ACC112 (cell line): ENCODE measurements around the gene SCAMP4.
A peak's percentile ranks its signal among the peaks of the same experiment; 100 is the strongest.

Experiments used
- H2AFZ ChIP-seq: fragments of 200-600 bp; sonication (generic); one replicate; pipeline ENCODE4 v1.6.0; 2017; ENCODE audit warnings: antibody characterized with exemption, low read length; ENCODE audit not compliant: unreplicated experiment
- H3K27ac ChIP-seq: fragments of 200-600 bp; sonication (generic); 2 replicates; pipeline ENCODE4 v1.5.1; 2014; ENCODE audit warnings: low read depth, mild to moderate bottlenecking, antibody characterized with exemption, low read length, moderate library complexity
- H3K27me3 ChIP-seq: fragments of 200-600 bp; sonication (generic); 2 replicates; pipeline ENCODE4 v1.6.1; 2014; ENCODE audit warnings: mild to moderate bottlenecking, antibody characterized with exemption, low read length, moderate library complexity, mixed read lengths; ENCODE audit not compliant: insufficient read depth
- H3K36me3 ChIP-seq: fragments of 200-600 bp; sonication (generic); 2 replicates; pipeline ENCODE4 v1.6.1; 2016; ENCODE audit warnings: mild to moderate bottlenecking, antibody characterized with exemption, low read length, moderate library complexity, mixed read lengths; ENCODE audit not compliant: insufficient read depth
- H3K4me1 ChIP-seq: fragments of 200-600 bp; sonication (generic); one replicate; pipeline ENCODE4 v1.6.1; 2016; ENCODE audit warnings: low read length, mixed read lengths; ENCODE audit not compliant: insufficient read depth, unreplicated experiment, control insufficient read depth
- H3K4me3 ChIP-seq: fragments of 200-600 bp; sonication (generic); 2 replicates; pipeline ENCODE4 v1.5.1; 2014; ENCODE audit warnings: mild to moderate bottlenecking, low read depth, low read length
- H3K79me2 ChIP-seq: fragments of 200-600 bp; sonication (generic); one replicate; pipeline ENCODE4 v1.6.0; 2016; ENCODE audit warnings: low read length; ENCODE audit not compliant: control insufficient read depth, unreplicated experiment, insufficient read depth

SCAMP4 gene

GRCh38 chr19:1942078-1942933 is 37.1 kb downstream of the SCAMP4 start:
- H3K27me3 ChIP-seq, result no peaks in the 10 kb centered on the region
- H2AFZ ChIP-seq, result peak overlapping the region; percentile 19
- peaks cover 45% of the 10 kb centered on the region for H3K79me2 ChIP-seq
- peak overlapping the region; percentile 75 for H3K27ac ChIP-seq
- peak overlapping the region; percentile 82 for H3K4me3 ChIP-seq
- H3K36me3 ChIP-seq, result no peaks in the 10 kb centered on the region
- H3K4me1 ChIP-seq, result peaks cover 5% of the 10 kb centered on the region

DNA sequence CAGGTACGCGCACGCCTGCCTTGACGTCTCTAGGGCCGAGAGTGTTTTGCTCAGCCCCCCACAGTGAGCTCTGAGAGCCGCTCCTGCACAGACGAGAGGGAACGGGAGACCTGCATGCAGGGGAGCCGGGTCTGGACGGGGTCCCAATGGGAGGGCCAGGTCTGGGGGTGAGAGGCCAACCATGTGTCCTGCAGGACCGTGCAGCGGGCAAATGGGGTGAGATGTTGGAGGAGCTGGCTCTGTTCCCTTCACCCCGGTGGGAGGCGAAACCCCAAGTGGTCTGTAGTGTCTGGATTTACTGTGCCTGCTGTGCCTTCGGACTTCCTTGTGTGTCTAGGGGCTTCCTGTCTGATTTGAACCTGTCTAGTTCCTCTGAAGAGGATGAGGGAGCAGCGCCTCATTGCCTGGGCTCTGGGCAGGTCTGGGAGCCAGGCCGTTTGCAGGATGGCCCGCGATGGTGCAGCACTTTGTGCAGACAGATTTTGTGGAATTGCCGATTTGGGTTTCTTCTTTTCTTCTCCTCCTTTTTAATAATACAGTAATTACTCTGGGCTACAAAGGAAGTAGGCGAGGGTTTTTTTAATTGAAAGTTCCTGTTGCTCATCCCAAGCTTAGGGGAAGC is 37.8 kb downstream of the SCAMP4 start:
- Histone ChIP-seq H3K79me2 (peaks cover 52% of the 10 kb centered on the region), H3K27ac (no peak overlapping the region), H3K36me3 (no peaks in the 10 kb centered on the region), H2AFZ (no peak overlapping the region), H3K27me3 (no peaks in the 10 kb centered on the region), H3K4me3 (peak overlapping the region; percentile 82), H3K4me1 (peaks cover 5% of the 10 kb centered on the region)

GRCh38 chr19:1943661-1944087 is 38.5 kb downstream of the SCAMP4 start:
- Histone ChIP-seq H3K27ac (no peak overlapping the region), H3K4me1 (peaks cover 5% of the 10 kb centered on the region), H3K4me3 (no peak overlapping the region; the same call in 1 of the 2 replicates), H2AFZ (no peak overlapping the region), H3K79me2 (peaks cover 55% of the 10 kb centered on the region), H3K36me3 (no peaks in the 10 kb centered on the region), H3K27me3 (no peaks in the 10 kb centered on the region)

- no peaks in the 10 kb centered on the region for H3K27me3 ChIP-seq
- H3K36me3 ChIP-seq, result no peaks in the 10 kb centered on the region
- H3K4me3 ChIP-seq, result no peak overlapping the region
- no peak overlapping the region for H2AFZ ChIP-seq
- H3K27ac ChIP-seq, result no peak overlapping the region
- H3K4me1 ChIP-seq, result peaks cover 5% of the 10 kb centered on the region
- H3K79me2 ChIP-seq, result peaks cover 62% of the 10 kb centered on the region
These were observed 39.1 kb downstream of the SCAMP4 start for GRCh38 chr19:1944088-1944915.

- no peak overlapping the region for H2AFZ ChIP-seq
- no peak overlapping the region for H3K27ac ChIP-seq
- H3K4me1 ChIP-seq, result peaks cover 5% of the 10 kb centered on the region
- peaks cover 67% of the 10 kb centered on the region for H3K79me2 ChIP-seq
- H3K27me3 ChIP-seq, result no peaks in the 10 kb centered on the region
- H3K4me3 ChIP-seq, result no peak overlapping the region
- no peaks in the 10 kb centered on the region for H3K36me3 ChIP-seq
These were observed 39.8 kb downstream of the SCAMP4 start for GRCh38 chr19:1944916-1945561.

- peaks cover 5% of the 10 kb centered on the region for H3K4me1 ChIP-seq
- no peak overlapping the region for H3K27ac ChIP-seq
- no peaks in the 10 kb centered on the region for H3K36me3 ChIP-seq
These were observed 40.7 kb downstream of the SCAMP4 start for GRCh38 chr19:1945899-1946298.

GRCh38 chr19:1947651-1948209 is 42.5 kb downstream of the SCAMP4 start:
- H3K79me2 ChIP-seq, result peaks cover 75% of the 10 kb centered on the region
- no peaks in the 10 kb centered on the region for H3K27me3 ChIP-seq
- H2AFZ ChIP-seq, result no peak overlapping the region
- H3K4me1 ChIP-seq, result peaks cover 5% of the 10 kb centered on the region
- no peak overlapping the region for H3K4me3 ChIP-seq
- no peak overlapping the region for H3K27ac ChIP-seq
- no peaks in the 10 kb centered on the region for H3K36me3 ChIP-seq

More at GRCh38 chr19:1945899-1946298, 40.7 kb downstream of the SCAMP4 start:
- H3K4me3 ChIP-seq, result no peak overlapping the region
- peaks cover 73% of the 10 kb centered on the region for H3K79me2 ChIP-seq
- no peak overlapping the region for H2AFZ ChIP-seq
- no peaks in the 10 kb centered on the region for H3K27me3 ChIP-seq

DNA sequence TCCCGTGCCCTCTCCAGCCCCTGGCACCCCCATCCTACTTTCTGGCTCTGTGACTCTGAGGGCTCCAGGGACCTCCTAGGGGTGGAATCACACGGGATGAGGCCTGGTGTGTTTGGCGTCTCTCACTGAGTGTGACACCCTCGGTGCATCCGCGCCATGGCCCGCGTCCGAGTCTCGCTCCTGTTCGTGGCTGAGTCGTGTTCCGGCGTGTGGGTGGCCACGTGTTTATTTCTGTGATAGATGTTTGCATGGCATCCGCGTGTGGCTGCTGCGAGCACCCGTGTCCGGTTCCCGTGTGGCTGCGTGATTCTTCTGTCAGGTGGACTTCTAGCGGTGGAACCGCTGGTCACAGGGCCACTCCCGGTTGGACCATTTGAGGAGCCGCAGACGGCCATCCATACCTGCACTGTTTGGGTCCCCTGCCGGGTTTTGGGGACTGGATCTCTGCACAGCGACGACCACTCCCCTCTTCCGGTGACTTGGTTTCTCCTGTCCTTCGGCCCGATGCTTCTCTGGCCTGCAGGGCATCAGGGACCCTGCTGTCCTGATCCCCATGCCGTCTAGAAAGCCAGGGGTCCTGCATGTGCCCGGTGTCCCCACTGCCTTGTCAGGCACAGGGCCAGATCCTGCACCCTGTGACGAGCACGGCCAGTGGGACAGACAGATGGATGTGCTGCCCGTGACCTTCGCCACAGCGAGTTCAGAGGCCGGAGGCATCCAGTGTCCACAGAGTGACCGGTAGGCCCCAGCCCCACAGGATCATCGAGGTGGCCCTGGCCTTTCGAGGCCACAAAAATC is 44.3 kb downstream of the SCAMP4 start:
- Histone ChIP-seq H3K4me3 (no peak overlapping the region), H2AFZ (no peak overlapping the region), H3K79me2 (peaks cover 64% of the 10 kb centered on the region), H3K27me3 (no peaks in the 10 kb centered on the region), H3K4me1 (no peaks in the 10 kb centered on the region), H3K36me3 (no peaks in the 10 kb centered on the region), H3K27ac (no peak overlapping the region)

DNA sequence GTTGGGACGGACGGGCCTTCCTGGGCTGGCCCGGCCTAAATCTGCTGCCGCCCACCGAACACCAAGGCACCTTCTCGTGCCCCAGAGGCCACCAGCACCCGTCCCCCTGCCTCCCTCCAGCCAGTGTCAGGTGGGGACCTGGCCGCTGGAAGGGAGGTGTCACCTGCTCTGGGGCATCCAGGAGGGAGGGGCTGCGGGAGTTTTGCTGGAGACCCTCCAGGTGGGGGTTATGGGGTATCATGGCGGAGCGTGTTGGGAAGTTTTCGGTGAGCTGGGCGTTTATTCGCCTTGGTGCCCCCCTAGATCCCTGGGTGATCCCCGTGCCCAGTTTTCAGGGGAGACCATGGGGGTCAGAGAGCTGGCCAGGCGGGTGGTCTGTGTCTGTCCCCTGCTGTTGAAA is 45.4 kb downstream of the SCAMP4 start:
- no peak overlapping the region for H3K4me3 ChIP-seq
- no peaks in the 10 kb centered on the region for H3K36me3 ChIP-seq
- no peaks in the 10 kb centered on the region for H3K4me1 ChIP-seq
- peaks cover 56% of the 10 kb centered on the region for H3K79me2 ChIP-seq
- H3K27ac ChIP-seq, result no peak overlapping the region
- H3K27me3 ChIP-seq, result no peaks in the 10 kb centered on the region
- no peak overlapping the region for H2AFZ ChIP-seq
